GM13977 (cell line): ENCODE data around the gene C16orf54.
"Not testable (repeated sequence)": the region's sequence is repeated elsewhere in the genome, so short reads cannot be mapped to it uniquely, and the experiment has no call there.

Source experiments
- DNase-seq: peaks from one replicate; pipeline ENCODE4 v3.0.0; 2012; ENCODE audit warnings: low spot score
- CTCF ChIP-seq: IDR thresholded peaks from 2 replicates; pipeline ENCODE4 v1.5.1; 2012; ENCODE audit warnings: mild to moderate bottlenecking, control low read depth; ENCODE audit not compliant: insufficient read depth; ENCODE audit errors: extremely low read depth, missing control alignments
- in situ Hi-C: fragments of 300-500 bp; cut with MboI; formaldehyde crosslinking; loops from one replicate; pipeline ENCODE4 v1.12.0; 2022; ENCODE audit warnings: low sequenced_read_pairs, low pct_unique_long_range_greater_than_20kb, mixed read lengths, inconsistent platforms; ENCODE audit not compliant: unreplicated experiment

C16orf54 gene

GRCh38 chr16:29756654-29757053, 10.9 kb upstream of the C16orf54 start:
- no peak for TF ChIP-seq CTCF
- DNase-seq, result no peak
- in situ Hi-C loops, result no loop called here

GRCh38 chr16:29753516-29753915, 7.7 kb upstream of the C16orf54 start:
- TF ChIP-seq CTCF, result no peak
- in situ Hi-C loops, result no loop called here
- DNase-seq, result no peak

- in situ Hi-C loops, DNase-seq: not testable (repeated sequence)
These were observed 3.0 kb upstream of the C16orf54 start for GRCh38 chr16:29748760-29749149.

GRCh38 chr16:29747947-29748759, 2.4 kb upstream of the C16orf54 start:
- no peak for TF ChIP-seq CTCF
- in situ Hi-C loops, result no loop called here
- DNase-seq, result no peak

GRCh38 chr16:29746518-29746917, 728 bp upstream of the C16orf54 start:
- DNase-seq, in situ Hi-C loops: not testable (repeated sequence)

- in situ Hi-C loops, result no loop called here
- no peak for TF ChIP-seq CTCF
- peak; percentile 79 for DNase-seq
These were observed 503 bp downstream of the C16orf54 start for GRCh38 chr16:29745121-29745852.

GRCh38 chr16:29744541-29745101, 1.2 kb downstream of the C16orf54 start:
- no peak for DNase-seq
- no peak for TF ChIP-seq CTCF
- in situ Hi-C loops, result no loop called here
